DMS 273 treated with DMSO at 0.1 percent for 48 hours (cell line): ENCODE results near the gene STARD10.
"Not testable (repeated sequence)": the region's sequence is repeated elsewhere in the genome, so short reads cannot be mapped to it uniquely, and the experiment has no call there.

Experiments
- DNase-seq: peaks from one replicate; lab custom pipeline; 2025; lab: John Stamatoyannopoulos, UW

Gene STARD10, protein sequence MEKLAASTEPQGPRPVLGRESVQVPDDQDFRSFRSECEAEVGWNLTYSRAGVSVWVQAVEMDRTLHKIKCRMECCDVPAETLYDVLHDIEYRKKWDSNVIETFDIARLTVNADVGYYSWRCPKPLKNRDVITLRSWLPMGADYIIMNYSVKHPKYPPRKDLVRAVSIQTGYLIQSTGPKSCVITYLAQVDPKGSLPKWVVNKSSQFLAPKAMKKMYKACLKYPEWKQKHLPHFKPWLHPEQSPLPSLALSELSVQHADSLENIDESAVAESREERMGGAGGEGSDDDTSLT

DNA sequence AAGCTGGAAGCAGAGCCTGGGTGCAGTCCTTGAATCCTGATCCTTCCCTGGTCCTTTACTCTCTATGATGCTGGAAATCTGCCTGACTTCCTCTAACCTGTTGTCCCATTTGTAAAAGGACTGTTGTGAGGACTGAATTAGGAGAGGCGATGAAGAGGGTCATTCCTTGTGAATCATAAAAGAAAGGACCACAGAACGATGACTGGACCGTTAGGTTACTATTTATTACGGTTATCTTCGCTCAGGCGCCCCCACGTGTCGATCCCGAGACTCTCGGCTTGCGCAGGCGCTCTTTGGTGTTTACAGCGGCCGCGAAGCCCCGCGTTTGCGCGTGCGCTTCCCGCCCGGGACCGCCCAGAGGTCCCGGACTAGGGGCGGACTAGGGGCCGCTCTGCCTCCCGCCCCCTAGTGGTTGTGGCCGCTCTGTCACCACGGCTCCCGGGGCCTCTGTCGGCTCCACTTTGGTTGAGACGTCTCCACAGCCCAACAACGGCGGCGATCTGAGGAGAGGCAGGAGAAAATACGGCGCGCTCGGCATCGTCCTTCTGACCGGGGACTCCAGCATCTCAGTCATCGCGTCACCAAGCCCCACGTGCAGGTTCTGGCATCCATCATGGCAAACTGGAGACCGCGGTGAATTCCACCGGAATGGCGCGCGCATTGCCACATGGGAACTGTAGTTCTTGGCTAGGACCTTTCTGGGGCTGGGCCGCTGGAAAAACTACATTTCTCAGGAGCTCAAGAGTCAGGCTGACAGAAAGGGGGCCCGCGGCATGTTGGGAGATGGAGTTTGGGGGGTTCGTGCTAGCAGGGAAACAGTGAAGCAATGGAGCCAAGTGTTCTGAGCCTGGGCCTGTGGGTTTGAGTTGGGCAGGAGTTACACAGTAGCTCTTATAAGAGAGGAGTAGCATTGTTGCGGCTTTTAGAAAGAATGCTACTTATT is at the start of gene STARD10:
STARD10 (minus strand) TSS at position 623 of the 943 bp plus-strand sequence. CDS start 12,866 bp downstream, outside the sequence.
- DNase-seq, result peak; percentile 81

DNA sequence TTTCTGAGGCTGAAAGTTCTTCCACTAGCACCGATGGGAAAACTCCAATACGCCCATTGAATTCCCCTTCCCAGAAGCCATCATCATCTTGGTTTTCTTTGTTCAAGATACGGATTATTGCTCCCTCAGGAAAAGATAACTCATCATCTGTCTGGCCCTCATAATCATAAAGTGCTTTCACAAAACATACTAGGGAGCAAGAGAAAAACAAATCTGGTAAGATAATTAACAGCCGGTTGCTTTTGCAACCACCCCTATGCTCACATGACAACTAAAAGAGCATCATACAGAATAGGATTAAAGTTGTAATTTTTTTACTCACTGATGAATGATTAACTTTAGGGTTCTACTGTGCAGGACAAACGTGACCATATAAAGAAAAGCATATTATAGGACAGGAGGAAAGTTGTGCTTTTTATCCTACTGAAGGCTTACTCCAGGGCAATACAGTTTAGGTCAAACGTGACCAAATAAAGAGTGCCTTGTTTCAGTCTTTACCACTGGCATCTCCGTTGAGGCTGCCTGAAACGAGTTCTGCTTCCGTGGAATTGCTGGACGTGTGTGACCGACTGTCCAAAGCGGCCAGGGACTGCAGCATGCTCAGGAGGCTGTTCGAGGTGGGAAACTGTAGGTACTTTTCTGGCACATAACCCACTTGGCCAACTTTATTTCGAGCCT is 48.9 kb upstream of the STARD10 start:
- no peak for DNase-seq

DNA sequence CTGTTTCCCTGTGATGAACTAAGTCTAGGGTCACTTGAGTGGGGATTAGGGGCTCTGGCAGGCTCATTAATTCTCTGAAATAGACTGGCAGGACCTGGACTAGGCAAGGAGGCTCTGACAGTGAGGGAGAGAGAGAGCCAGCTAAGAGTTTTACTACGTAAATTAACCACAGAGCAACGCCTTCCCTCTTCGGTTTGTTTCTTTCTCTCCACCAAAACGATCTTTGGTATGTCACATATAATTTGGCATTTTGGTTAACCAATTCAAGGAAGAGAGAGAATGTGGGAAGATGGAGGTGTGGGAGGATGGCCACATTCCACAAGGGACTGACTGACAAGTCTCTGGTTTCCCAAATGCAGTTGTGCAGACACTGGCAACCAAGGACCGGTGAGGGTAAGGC is 48.3 kb upstream of the STARD10 start:
- no peak for DNase-seq

DNA sequence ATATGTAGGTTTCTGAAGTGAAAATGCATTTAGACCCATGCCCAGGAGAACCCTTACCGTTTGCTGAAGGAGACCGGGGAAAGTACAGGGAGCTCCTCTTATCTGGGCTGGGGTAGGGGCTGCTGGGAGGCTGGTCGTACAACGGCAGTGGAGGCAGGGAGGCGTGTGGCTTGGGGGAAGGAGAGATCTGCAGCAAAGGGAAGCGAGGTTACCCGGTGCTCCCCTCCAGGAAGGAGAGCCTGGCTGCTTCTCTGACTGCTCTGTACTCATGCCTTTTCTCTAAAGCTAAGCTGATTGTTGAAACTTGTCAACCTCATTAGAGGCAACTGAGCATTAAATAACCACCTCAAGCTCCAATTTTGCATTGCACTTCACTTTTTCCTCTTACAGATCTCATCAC is 47.5 kb upstream of the STARD10 start:
- DNase-seq, result no peak

DNA sequence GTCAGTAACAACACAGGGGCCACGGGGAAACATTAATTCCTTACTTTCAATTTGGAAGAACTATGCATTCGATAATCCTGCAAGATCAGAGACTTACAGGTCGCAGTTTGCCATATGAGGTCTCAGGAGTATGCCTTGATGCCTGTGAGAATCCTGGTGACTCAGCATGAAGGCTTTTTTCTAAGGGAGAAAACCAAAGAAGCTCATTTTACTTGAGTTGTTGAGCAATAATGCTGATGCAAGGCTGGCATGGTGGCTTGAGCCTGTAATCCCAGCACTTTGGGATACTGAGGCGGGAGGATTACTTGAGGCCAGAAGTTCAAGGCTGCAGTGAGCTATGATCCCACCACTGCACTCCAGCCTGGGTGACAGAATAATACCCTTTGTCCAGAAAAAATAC is 46.9 kb upstream of the STARD10 start:
- no peak for DNase-seq

DNA sequence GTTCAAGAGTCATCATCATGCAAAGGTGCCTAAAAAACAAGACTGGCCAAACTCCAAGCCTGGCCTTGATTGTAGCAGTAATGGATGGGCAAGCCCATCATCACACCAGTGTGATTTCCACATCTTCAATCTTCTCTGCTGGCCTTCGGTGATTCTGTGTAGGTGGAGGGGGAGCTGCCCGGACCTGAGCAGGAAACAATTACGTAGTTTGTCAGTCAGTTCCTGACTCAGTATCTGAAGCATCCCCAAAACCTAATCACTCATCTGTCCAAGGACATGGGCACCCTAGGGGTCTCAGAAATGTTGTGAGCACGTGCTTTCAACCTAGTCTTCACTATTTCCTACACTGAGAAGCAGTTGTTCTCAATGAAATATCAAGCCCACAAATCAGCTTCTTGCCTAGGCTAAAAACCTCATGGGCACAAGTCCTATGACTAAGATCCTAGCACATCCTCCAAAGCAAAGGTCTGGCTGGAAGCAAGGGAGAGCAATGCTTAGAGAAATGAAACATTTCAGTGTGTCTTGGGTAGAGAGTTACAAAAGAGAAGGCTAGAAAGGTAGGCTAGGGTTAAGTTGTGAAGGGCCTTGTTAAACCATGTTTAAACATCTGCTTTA is 45.0 kb upstream of the STARD10 start:
- DNase-seq, result no peak

DNA sequence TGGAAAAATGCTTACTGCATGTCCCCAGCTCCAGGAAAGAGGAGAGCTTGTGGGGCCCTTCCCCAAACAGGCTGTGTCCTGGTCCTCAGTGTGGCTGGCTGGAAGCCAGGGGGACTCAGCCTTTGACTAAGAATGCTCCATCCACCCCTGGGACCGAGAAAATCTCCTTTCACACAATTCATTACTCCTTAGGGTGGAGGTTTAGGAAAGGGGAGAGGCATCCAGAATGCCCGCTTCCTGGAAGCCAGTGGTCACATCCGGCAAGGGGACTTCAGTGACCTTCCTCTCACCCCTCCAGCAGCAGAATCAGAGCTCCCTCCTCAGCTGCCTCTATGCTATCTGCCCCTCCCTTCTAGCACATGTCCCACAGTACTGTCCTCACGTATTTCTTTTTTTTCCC is 42.3 kb upstream of the STARD10 start:
- no peak for DNase-seq

DNA sequence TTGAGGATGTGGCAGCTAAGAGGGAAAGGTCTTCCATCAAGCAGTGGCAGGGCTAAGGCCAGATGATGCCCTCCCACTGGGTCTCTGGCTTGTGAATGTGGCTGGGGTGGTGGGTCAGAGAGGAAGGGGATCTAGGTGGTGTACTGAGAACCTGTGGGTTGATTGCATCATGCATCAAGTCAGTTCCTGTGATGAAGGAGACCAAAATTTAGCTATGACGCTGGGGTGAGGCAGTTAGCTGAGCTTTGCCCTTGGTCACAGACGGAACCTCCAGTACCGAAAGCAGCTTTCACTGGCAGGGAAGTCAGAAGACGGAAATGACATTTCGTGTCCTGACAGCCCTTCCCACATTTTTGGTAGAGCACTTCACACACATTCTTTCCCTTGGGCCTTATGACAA is 41.1 kb upstream of the STARD10 start:
- no peak for DNase-seq

DNA sequence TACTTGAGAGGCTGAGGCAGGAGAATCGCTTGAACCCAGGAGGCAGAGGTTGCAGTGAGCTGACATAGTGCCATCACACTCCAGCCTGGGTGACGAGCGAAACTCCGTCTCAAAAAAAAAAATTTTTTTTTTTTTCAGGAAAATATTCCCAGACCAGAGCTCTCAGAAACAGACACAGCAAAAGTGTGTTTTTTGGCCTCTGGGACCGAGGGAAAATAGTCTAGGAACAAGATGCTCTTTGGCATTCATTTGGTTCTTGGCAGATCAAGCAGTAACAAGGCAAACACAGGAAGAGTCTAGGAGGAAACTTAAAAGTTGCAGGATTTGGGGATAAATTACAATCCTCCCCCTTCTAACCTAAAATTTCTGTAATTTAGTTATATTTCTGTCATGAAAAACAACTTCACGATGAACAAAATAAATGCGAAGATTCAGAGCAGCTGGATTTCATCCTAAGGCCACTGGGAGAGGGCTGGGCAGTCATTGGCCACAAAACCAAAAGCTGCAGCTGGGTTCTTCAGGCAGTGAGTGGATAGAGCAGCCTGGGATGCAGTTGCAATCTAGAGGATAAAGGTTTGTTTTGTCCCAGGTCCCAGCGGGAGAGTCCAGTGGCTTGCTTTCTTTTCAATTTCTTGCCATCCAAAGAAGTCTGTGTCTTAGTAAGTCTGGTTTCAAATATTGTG is 40.1 kb upstream of the STARD10 start:
- DNase-seq, result no peak

DNA sequence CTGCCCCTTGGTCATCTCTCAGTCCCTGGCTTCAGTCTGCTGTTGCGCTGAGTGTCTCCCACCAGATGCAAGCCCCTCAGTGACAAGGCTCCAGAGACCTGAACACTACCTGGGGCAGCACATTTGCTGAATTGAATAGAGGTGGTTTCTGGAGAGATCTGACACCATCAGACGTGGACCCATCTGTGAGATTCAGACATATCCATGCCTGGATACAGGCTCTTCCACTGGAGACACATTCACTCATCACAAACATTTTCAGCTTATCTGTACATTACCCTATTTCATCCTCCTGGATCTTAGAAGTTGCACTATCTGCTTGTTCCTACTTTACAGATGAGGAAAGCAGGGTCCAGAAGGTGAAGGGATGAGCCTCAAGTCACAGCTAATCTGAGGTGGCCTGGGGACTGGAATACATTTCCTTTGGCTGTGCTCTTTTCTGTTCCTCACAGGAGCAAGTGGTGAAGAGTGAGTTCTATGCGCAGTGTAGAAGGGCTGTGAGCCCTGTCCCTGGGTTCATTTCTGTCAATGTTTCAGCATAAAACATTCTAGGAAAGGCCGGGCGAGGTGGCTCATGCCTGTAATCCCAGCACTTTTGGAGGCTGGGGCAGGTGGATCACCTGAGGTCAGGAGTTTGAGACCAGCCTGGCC is 39.4 kb upstream of the STARD10 start:
- no peak for DNase-seq

DNA sequence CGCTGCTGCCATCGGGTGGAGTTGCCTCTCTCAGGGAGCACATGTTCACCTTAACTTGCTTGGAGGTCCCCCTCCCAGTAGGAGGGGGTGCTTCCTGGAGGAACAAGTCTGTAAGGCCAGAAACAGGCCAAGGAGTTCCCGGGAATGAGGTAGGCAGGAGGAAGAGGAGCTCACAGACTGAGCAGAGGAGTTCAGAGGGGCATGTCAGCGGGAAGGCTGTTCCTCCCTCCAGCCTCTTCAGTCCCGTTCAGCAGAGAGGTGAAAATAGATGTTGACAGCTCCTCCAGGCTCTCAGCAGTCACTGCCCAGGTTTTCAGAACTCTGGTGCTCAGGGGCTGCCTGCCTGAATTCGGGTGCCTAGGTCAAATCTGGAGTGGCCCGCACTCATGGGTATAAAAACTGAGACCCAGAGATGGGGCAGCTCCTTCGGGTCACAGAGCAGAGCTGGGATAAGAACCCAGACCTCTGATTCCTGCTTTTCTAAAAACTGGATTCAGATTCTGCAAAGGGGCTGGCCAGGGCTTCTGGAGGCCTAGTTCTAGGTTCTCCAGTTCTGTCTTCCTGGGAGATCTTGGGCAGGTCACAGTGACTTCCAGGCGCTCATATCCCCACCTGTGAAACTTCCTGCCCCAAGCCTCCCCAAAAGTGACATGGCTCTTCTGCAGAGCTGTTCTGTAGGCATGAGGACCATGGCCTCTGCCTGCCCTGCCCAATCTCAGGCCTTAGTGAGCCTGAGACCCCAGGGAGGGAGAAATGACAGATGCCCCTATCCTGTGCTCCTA is 38.6 kb upstream of the STARD10 start:
- no peak for DNase-seq

DNA sequence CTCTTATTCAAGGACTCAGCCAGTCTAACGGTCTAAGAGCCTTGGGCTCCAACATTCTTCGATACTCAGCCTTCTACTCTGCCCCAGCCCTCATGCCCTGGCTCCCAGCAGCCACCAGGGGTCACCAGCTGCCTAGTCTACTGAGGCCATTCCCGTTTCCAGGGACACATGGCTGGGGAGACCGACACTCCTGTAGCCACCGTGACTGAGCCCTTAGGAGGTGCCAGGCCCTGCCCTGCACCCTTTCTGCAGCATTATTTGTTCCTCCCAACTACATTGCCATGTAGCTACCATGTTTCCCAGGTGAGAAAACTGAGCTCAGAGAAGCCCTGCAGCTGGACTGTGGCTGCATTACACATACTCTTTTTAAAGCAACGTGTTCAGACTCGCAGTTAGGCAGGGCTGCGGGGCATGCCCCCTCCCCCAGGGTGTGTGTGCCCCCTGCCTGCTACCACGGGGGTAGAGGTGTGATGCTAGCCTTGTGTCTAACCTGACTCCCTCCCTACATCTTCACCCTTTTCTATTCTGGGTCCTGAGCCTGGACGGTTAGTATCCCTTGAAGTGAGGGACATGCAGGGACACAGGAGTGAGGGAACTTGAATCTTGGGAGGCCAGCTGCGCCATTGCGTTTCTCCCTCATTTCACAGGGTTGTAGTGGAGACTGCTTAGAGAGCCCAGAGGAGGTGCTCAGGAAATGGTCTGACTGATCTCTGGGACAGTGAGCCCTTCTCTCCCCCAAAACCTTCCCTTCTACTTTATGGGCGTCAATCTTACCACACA is 37.9 kb upstream of the STARD10 start:
- DNase-seq, result peak; percentile 9

DNA sequence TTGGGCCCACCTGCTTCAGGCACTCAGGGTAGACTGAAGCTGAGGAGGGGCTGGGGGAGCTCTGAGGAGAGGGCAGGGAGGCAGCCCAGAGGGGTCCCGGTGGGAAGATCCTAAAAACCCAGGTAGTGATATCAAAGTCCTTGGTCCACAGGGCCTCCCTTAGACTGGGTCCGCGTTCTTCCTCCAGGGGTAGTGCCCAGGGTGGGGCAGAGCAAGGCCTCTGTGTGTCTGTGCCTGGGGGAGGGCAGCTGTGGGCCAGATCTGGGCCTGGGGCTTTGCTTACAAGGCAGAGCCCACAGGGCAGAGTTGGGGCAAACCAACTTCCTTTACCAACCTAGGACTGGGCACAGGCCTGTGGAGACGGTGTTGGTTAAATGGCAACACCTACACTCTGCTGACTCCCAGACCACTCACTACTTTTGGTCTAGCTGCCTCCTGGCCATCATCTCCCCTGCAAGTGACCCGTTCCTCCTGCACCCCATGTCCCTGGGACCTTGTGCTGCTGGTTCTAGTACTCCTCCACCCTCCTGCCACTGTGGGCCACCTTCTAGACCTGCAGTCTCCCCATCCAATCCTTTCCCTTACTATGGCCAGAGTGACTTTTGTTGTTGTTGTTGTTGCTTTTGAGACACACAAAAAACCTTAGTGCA is 36.2 kb upstream of the STARD10 start:
- no peak for DNase-seq

DNA sequence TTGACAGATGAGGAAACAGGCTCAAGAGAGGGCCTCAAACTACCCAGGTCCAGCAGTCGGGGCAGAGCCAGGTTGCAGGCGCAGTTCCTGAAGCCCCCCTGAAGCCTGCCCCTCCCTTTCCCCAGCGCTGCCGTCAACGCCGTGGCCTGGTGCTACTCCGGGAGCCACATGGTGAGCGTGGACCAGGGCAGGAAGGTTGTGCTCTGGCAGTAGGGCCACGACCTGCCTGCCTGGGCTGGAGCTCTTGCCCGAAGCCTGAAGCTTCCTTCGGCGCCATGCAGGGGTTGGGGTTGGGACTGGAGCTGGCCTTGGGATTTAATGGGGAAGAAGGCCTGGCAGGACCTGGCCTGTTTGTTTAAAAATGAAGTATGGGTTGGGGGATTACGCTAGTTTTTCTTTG is 35.3 kb upstream of the STARD10 start:
- DNase-seq, result no peak

DNA sequence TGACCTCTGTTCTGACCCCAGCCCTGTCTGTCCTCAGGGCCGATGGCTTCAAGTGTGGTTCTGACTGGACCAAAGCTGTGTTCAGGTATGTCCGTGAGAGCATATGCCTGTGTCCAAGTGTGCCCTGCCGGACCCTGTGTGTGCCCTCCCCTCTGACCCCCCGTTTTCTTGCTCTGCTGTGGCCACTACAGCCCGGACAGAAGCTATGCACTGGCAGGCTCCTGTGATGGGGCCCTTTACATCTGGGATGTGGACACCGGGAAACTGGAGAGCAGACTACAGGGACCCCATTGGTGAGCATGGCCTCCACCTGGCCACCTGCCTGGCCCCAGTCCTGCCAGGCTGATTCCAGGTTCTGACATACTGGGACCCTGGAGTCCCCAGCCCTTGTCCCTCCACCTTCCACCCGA is 34.9 kb upstream of the STARD10 start:
- DNase-seq, result peak; percentile 8

DNA sequence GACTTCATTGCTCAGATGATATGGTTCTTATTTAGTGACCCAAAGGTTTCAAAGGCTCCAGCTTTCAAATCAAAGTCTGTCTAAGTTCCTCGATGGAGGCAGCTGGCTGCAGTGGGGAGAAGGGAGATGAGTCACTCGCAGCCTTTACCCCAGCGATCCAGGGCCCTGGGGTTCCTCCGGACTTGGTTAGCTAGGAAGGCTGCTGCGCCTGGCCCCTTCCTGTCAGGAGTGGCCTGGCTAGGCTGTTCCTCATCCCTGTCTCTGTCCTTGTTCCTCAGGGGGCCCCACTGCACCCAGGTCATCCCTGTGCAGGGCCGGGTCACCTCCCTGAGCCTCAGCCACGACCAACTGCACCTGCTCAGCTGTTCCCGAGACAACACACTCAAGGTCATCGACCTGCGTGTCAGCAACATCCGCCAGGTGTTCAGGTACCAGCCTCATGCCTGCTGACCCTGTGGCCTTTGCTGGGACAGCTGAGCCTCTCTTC is 34.3 kb upstream of the STARD10 start:
- no peak for DNase-seq

DNA sequence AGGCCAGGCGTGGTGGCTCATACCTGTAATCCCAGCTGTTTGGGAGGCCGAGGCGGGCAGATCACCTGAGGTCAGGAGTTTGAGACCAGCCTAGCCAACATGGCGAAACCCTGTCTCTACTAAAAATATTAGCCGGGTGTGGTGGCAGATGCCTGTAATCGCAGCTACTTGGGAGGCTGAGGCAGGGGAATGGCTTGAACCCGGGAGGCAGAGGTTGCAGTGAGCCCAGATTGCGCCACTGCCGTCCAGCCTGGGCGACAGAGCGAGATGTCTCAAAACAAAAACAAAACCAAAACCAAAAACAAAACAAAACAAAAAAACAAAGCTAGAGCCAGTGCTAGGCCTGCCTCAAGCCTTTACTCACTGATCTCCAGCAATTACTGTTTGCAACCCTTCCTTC is 33.8 kb upstream of the STARD10 start:
- not testable (repeated sequence) for DNase-seq

DNA sequence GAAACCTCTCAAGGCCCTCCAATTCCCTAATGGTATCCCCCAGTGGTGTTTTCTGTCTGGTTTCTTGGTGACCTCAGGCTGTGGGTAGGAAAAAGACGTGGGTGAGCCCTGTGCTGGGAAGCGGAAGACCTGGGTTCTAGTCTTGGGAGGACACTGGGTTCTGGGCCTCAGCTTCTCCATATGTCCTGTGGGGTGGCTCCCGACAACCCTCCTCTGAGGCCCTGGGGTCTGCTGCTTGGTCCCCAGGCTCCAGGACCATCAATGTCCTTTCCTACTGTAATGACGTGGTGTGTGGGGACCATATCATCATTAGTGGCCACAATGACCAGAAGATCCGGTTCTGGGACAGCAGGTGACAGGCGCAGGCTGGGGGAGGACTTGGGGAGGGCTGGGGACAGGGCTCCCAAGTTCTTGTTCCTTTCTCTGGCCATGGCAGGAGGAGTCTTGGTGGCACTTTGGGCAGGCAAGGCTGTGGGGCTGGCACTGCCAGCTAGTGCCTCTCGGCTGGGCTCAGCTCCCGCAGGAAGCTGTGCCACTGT is 33.2 kb upstream of the STARD10 start:
- DNase-seq, result no peak
